A549 (cell line): ENCODE data around the gene FAM180A. TPM values are rescaled to one million over a fixed set of nuclear protein-coding genes. Genes with fewer than 3 reads are reported as not detected.

Source experiments
- ATAC-seq, 2 experiments: fragments of 200-7000 bp in 1 of 2; fragments of >200 bp in 1 of 2; cut with Nextera tagmentation in 1 of 2; cut with Tn5 transposase in 1 of 2; 3 replicates each; pipeline versions ENCODE4 v1.8.0 to v1.9.1; 2018 to 2020; ENCODE audit warnings: mild to moderate bottlenecking in 1 of 2, moderate library complexity in 1 of 2
- CTCF ChIA-PET: fragments of 300-600 bp; sonication (Branson Sonifier 250); formaldehyde crosslinking; extraction: SDS; loops from one replicate; lab custom pipeline; 2021; ENCODE audit warnings: antibody characterized with exemption, inconsistent platforms; lab: Yijun Ruan, JAX
- POLR2A ChIA-PET: fragments of 350-600 bp; formaldehyde crosslinking; extraction: SDS; loops from one replicate; lab custom pipeline; 2021; ENCODE audit warnings: antibody characterized with exemption, inconsistent platforms; lab: Yijun Ruan, JAX
- DNase-seq, 2 experiments: peaks; one replicate each; pipeline versions ENCODE4 v3.0.0 to v3.0.0-alpha.2; 2011 to 2016; ENCODE audit warnings: low read depth in 1 of 2, low spot score in 1 of 2
- FAIRE-seq: peaks from 2 replicates; lab custom pipeline; 2011; peaks lifted over from hg19 to GRCh38; lab: Jason Lieb, UNC
- H3K27ac ChIP-seq, 2 experiments: fragments of >200 bp; sonication (Bioruptor Twin); formaldehyde crosslinking; 3 replicates each; pipeline ENCODE4 v1.5.1; 2016 to 2017
- H3K4me1 ChIP-seq: fragments of >200 bp; sonication (Bioruptor Twin); formaldehyde crosslinking; 3 replicates; pipeline ENCODE4 v1.6.1; 2016
- H3K4me2 ChIP-seq: fragments of >200 bp; sonication (Bioruptor Twin); formaldehyde crosslinking; 3 replicates; pipeline ENCODE4 v1.6.1; 2016
- H3K4me3 ChIP-seq: fragments of >200 bp; sonication (Bioruptor Twin); formaldehyde crosslinking; 3 replicates; pipeline ENCODE4 v1.5.1; 2016
- H3K9me3 ChIP-seq: fragments of >200 bp; sonication (Bioruptor Twin); formaldehyde crosslinking; 3 replicates; pipeline ENCODE4 v1.6.1; 2016
- BCL3 ChIP-seq: fragments of >200 bp; sonication (Bioruptor Twin); formaldehyde crosslinking; IDR thresholded peaks from 3 replicates; pipeline ENCODE4 v1.6.1; 2016
- BHLHE40 ChIP-seq: IDR thresholded peaks from 2 replicates; pipeline ENCODE4 v1.6.1; 2012; ENCODE audit warnings: low read depth, low read length, inconsistent platforms
- CBX2 ChIP-seq: fragments of 200-600 bp; sonication (generic); IDR thresholded peaks from 2 replicates; pipeline ENCODE4 v1.6.1; 2016; ENCODE audit warnings: low read depth, mild to moderate bottlenecking, borderline replicate concordance
- CBX8 ChIP-seq: fragments of 200-600 bp; sonication (generic); IDR thresholded peaks from 2 replicates; pipeline ENCODE4 v1.6.1; 2016
- EHF ChIP-seq: fragments of 250-450 bp; sonication (Bioruptor Pico); IDR thresholded peaks from 2 replicates; pipeline ENCODE4 v1.5.0; 2020; ENCODE audit warnings: mild to moderate bottlenecking
- EHMT2 ChIP-seq: fragments of 200-600 bp; sonication (generic); IDR thresholded peaks from 2 replicates; pipeline ENCODE4 v1.6.1; 2016; ENCODE audit warnings: antibody characterized with exemption, low read depth, mild to moderate bottlenecking, moderate library complexity
- EP300 ChIP-seq, 2 experiments: fragments of >200 bp; sonication (Bioruptor Twin); formaldehyde crosslinking; IDR thresholded peaks; 2 replicates in 1 of 2; 3 replicates in 1 of 2; pipeline ENCODE4 v1.6.1; 2016 to 2017
- ESRRA ChIP-seq: fragments of 150-350 bp; IDR thresholded peaks from 2 replicates; pipeline ENCODE4 v1.6.1; 2014; ENCODE audit warnings: mild to moderate bottlenecking, low read length, borderline replicate concordance
- HOXB13 ChIP-seq: fragments of 250-450 bp; sonication (Bioruptor Pico); IDR thresholded peaks from 2 replicates; pipeline ENCODE4 v1.5.0; 2020; ENCODE audit warnings: low read depth, mild to moderate bottlenecking, moderate library complexity
- HOXB5 ChIP-seq: fragments of 250-450 bp; sonication (Bioruptor Pico); IDR thresholded peaks from 2 replicates; pipeline ENCODE4 v1.5.0; 2020; ENCODE audit warnings: mild to moderate bottlenecking, moderate library complexity
- JUN ChIP-seq, 2 experiments: fragments of >200 bp; sonication (Bioruptor Twin); formaldehyde crosslinking; IDR thresholded peaks; 2 replicates in 1 of 2; 3 replicates in 1 of 2; pipeline ENCODE4 v1.6.1; 2016 to 2017
- JUNB ChIP-seq: fragments of >200 bp; sonication (Bioruptor Twin); formaldehyde crosslinking; IDR thresholded peaks from 2 replicates; pipeline ENCODE4 v1.6.1; 2016
- KDM1A ChIP-seq: fragments of 200-600 bp; sonication (generic); IDR thresholded peaks from 2 replicates; pipeline ENCODE4 v1.6.1; 2016; ENCODE audit warnings: low read depth, mild to moderate bottlenecking
- KDM5A ChIP-seq: fragments of 200-600 bp; sonication (generic); IDR thresholded peaks from 2 replicates; pipeline ENCODE4 v1.6.1; 2016; ENCODE audit warnings: antibody characterized with exemption, mild to moderate bottlenecking
- MAX ChIP-seq: IDR thresholded peaks from 2 replicates; pipeline ENCODE4 v1.6.1; 2012
- MYC ChIP-seq: IDR thresholded peaks from 2 replicates; pipeline ENCODE4 v1.6.1; 2012; ENCODE audit warnings: mild to moderate bottlenecking, inconsistent platforms, low read length, improper control_type of control experiment, borderline replicate concordance
- PHF8 ChIP-seq: fragments of 200-600 bp; sonication (generic); IDR thresholded peaks from 2 replicates; pipeline ENCODE4 v1.6.1; 2016; ENCODE audit warnings: low read depth, mild to moderate bottlenecking, antibody characterized with exemption, moderate library complexity, borderline replicate concordance
- RAD21 ChIP-seq, 2 experiments: fragments of >200 bp in 1 of 2; sonication (Bioruptor Twin) in 1 of 2; formaldehyde crosslinking in 1 of 2; IDR thresholded peaks in 1 of 2; conservative IDR thresholded peaks in 1 of 2; 2 replicates in 1 of 2; 3 replicates in 1 of 2; pipeline ENCODE4 v1.6.1; 2012 to 2018; ENCODE audit warnings: inconsistent platforms in 1 of 2
- RFX5 ChIP-seq: fragments of 450-650 bp; IDR thresholded peaks from 2 replicates; pipeline ENCODE4 v1.7.1; 2014; ENCODE audit warnings: antibody characterized with exemption, mild to moderate bottlenecking, moderate library complexity
- RNF2 ChIP-seq: fragments of 200-600 bp; sonication (generic); IDR thresholded peaks from 2 replicates; pipeline ENCODE4 v1.6.1; 2016; ENCODE audit warnings: low read depth, mild to moderate bottlenecking, antibody characterized with exemption, moderate library complexity, borderline replicate concordance
- SREBF2 ChIP-seq: fragments of 450-650 bp; IDR thresholded peaks from 2 replicates; pipeline ENCODE4 v1.6.1; 2014; ENCODE audit warnings: mild to moderate bottlenecking, moderate library complexity
- TFCP2L1 ChIP-seq: fragments of 250-450 bp; sonication (Bioruptor Pico); IDR thresholded peaks from 2 replicates; pipeline ENCODE4 v1.5.0; 2021; ENCODE audit warnings: mild to moderate bottlenecking
- ZC3H11A ChIP-seq: fragments of 450-650 bp; IDR thresholded peaks from 2 replicates; pipeline ENCODE4 v1.6.1; 2014; ENCODE audit warnings: antibody characterized with exemption, mild to moderate bottlenecking
- ZSCAN20 ChIP-seq: fragments of 250-450 bp; sonication (Bioruptor Pico); IDR thresholded peaks from 2 replicates; pipeline ENCODE4 v1.8.0; 2022; ENCODE audit warnings: mild to moderate bottlenecking, moderate library complexity
- WGBS: methylation state at CpG from one replicate; pipeline ENCODE4 v1.1.6; 2017; ENCODE audit errors: missing lambda C conversion rate; 5-methylcytosine and 5-hydroxymethylcytosine counted together
- polyA plus RNA-seq, 4 experiments: library from polyadenylated mRNA; depleted of rRNA in 3 of 4; stranded (reverse); fragments of >200 nt; fragmentation: RNase III in 1 of 4; extraction: RNeasy Plus Mini Kit Qiagen cat#74134 plus additional on column Dnase treatment in 1 of 4; gene quantifications; 2 replicates in 3 of 4; 3 replicates in 1 of 4; pipeline ENCODE4 v1.2.3, GENCODE V29; 2011 to 2017
- TF ChIP-seq, protein P1 (sequence below): fragments of 250-450 bp; sonication (Bioruptor Pico); IDR thresholded peaks from 2 replicates; pipeline ENCODE4 v1.5.0; 2020; ENCODE audit warnings: low read depth, mild to moderate bottlenecking, moderate library complexity
- TF ChIP-seq, protein P2 (sequence below): IDR thresholded peaks from 2 replicates; pipeline ENCODE4 v1.6.1; 2012; ENCODE audit warnings: low read depth, borderline replicate concordance

FAM180A gene
- polyA plus RNA-seq, 2 of the 4 experiments (the other 2 are of a cell fraction), result not detected

- WGBS, result 92% methylated on average over 3 of the region's 3 CpGs
- H3K4me1 ChIP-seq, result no peaks in the 10 kb centered on the region
- DNase-seq, result no peak
- H3K4me2 ChIP-seq, result no peak overlapping the region
- no peaks in the 10 kb centered on the region for H3K9me3 ChIP-seq
- no peak for ATAC-seq
- TF ChIP-seq ESRRA, result no peak
- TF ChIP-seq EP300 (IDR thresholded peaks at IDR 0.05), result no peak
- no peak for TF ChIP-seq BHLHE40
- no peak for TF ChIP-seq RFX5
- TF ChIP-seq TFCP2L1 (CRISPR knock-in tag), result no peak
- no peak for TF ChIP-seq JUNB
- TF ChIP-seq, protein P1, sequence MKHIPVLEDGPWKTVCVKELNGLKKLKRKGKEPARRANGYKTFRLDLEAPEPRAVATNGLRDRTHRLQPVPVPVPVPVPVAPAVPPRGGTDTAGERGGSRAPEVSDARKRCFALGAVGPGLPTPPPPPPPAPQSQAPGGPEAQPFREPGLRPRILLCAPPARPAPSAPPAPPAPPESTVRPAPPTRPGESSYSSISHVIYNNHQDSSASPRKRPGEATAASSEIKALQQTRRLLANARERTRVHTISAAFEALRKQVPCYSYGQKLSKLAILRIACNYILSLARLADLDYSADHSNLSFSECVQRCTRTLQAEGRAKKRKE (CRISPR knock-in tag), result no peak
- TF ChIP-seq ZC3H11A, result no peak
- TF ChIP-seq JUN (IDR thresholded peaks at IDR 0.05), result no peak
- TF ChIP-seq RNF2, result no peak
- no peak for TF ChIP-seq EHMT2
- no peak for TF ChIP-seq KDM1A
- TF ChIP-seq PHF8, result no peak
- no peak for TF ChIP-seq HOXB5 (CRISPR knock-in tag)
- no peak for TF ChIP-seq ZSCAN20 (CRISPR knock-in tag)
- TF ChIP-seq HOXB13 (CRISPR knock-in tag), result no peak
- no peak for TF ChIP-seq EHF
- TF ChIP-seq BCL3, result no peak
- no peak for TF ChIP-seq MAX
- no peak for TF ChIP-seq RAD21 (conservative IDR thresholded peaks at IDR 0.05 in 1 of 2, IDR thresholded peaks at IDR 0.05 in 1 of 2)
- ChIA-PET CTCF (interaction anchor here (1.0 kb wide), 1 partner anchor 20 kb away, joined by 3 read pairs; no protein-coding TSS in a partner anchor), POLR2A (no interaction called here)
- no peak for FAIRE-seq
- no peak overlapping the region for H3K4me3 ChIP-seq
- H3K27ac ChIP-seq, result no peak overlapping the region
Observed at GRCh38 chr7:135692055-135692454, 56.6 kb downstream of the FAM180A start.

- Histone ChIP-seq H3K4me1 (no peaks in the 10 kb centered on the region), H3K27ac (no peak overlapping the region), H3K4me2 (no peak overlapping the region), H3K9me3 (no peaks in the 10 kb centered on the region), H3K4me3 (no peak overlapping the region)
- TF ChIP-seq CBX8, result no peak
- TF ChIP-seq SREBF2, result no peak
- no peak for TF ChIP-seq MYC
- TF ChIP-seq, protein P2, sequence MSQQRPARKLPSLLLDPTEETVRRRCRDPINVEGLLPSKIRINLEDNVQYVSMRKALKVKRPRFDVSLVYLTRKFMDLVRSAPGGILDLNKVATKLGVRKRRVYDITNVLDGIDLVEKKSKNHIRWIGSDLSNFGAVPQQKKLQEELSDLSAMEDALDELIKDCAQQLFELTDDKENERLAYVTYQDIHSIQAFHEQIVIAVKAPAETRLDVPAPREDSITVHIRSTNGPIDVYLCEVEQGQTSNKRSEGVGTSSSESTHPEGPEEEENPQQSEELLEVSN, result no peak
- no peak for TF ChIP-seq KDM5A
- no peak for TF ChIP-seq CBX2
- POLR2A ChIA-PET, result no interaction called here
- ATAC-seq (no peak), DNase-seq (no peak), FAIRE-seq (no peak)
- 85% methylated on average over 3 of the region's 3 CpGs for WGBS
- CTCF ChIA-PET, result interaction anchor here (2.0 kb wide), 1 partner anchor 17 kb away, joined by 8 read pairs; no protein-coding TSS in a partner anchor
Observed at GRCh38 chr7:135690566-135690965, 58.0 kb downstream of the FAM180A start.
